HL-60/S4 (cell line): ENCODE measurements around the gene CCSER1.
"Not testable (repeated sequence)": the region's sequence is repeated elsewhere in the genome, so short reads cannot be mapped to it uniquely, and the experiment has no call there.

ENCODE experiments used
- in situ Hi-C: fragments of 300-500 bp; cut with MboI; formaldehyde crosslinking; loops from 2 replicates; pipeline ENCODE4 v1.14.3; 2022; ENCODE audit warnings: low sequenced_read_pairs

The CCSER1 gene

DNA sequence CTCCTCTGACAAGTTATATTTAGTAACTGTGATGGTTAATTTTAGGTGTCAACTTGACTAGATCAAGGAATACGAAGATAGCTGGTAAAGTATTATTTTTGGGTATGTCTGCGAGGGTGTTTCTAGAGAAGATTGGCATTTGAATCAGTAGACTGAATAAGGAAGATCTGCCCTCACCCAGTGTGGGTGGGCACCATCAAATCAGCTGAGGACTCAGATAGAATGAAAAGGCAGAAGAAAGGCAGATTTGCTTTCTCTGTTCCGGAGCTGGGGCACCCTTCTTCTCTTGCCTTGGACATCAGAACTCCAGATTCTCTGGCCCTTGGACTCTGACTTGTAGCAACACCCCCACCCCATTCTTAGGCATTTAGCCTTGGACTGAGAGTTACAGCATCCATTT lies 981.6 kb downstream of the CCSER1 start:
- in situ Hi-C loops = no loop called here

- in situ Hi-C loops = no loop called here
These were observed 984.4 kb downstream of the CCSER1 start for GRCh38 chr4:91111556-91111955.

- in situ Hi-C loops = no loop called here
These were observed 986.0 kb downstream of the CCSER1 start for GRCh38 chr4:91113130-91113706.

DNA sequence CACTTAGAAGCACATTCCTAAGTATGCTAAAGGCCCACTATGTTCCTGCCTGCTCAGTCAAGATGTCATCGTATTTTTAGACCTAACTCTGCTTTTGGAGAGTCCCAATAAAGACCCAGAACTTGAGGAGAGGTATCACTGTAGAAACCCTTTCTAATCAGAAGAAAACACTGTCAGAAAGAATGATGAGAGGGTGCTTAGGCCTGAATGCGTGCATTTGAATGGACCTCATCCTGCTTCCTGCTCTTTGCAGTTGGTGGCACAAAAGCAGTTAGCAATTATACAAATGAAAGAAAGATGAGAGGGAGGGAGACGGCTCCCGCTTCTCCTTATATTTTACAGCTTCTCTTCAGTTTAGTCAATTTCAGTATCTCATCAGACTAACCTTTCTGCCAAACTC lies 987.2 kb downstream of the CCSER1 start:
- in situ Hi-C loops = no loop called here

DNA sequence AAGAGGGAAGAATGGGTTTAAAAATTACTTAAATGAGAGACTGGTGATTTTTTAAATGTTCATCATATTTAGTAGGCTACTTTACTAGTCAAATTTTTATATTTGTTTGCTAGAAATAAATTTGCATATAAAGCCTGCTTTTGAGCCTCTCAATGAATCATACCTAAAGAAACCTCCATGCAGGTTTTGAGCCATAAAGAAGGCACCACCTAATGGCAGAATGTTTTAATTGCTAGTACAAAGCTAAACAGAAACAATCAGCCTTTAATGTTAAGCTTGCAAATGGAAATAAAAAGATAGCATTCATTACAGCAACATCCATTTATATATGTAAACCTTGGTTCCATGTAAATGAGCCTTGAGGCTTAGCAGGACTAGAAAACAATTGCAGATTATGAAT lies 989.7 kb downstream of the CCSER1 start:
- in situ Hi-C loops = no loop called here

DNA sequence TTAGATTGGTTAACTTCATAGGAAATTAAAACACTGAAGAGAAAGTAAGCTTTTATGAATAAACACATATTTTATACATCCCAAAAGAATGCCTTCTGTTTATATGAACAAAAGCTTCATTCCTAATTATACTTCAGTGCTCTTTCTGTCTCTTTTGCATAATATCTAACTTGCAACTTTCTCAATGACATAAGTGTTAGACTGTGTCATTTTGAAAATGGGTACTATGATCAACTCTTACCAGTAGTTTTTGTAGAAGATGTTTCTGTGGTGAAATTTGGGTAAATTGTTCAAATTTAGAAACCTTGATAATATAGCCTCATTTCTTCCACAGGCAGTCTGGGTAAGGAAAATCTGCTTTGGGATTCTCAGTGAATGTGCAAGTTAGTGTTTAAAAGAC lies 991.4 kb downstream of the CCSER1 start:
- in situ Hi-C loops = no loop called here

- in situ Hi-C loops = no loop called here
These were observed 996.5 kb downstream of the CCSER1 start for GRCh38 chr4:91123742-91124141.

- in situ Hi-C loops = no loop called here
These were observed 1000.0 kb downstream of the CCSER1 start for GRCh38 chr4:91127192-91127591.

DNA sequence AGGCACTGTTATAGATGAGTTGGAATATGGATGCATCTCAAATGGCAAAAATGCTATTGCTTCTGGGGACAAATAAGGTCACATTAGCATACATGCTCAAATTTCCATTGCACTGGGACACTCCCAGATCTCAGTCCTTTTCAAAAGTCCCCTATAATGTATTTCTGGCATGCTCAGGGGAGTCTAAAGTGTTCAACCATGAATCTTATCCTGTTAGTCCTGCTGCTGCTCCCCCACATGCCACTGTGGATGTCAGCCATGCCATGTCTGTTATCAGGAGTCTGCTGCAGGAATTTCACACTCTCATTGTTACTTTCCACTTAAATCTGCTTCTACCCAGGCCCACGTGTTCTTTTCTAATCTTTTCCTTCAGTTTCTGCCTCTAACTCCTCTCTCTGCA lies 1000.6 kb downstream of the CCSER1 start:
- in situ Hi-C loops = no loop called here

GRCh38 chr4:91128519-91128918 lies 1001.3 kb downstream of the CCSER1 start:
- in situ Hi-C loops = no loop called here

DNA sequence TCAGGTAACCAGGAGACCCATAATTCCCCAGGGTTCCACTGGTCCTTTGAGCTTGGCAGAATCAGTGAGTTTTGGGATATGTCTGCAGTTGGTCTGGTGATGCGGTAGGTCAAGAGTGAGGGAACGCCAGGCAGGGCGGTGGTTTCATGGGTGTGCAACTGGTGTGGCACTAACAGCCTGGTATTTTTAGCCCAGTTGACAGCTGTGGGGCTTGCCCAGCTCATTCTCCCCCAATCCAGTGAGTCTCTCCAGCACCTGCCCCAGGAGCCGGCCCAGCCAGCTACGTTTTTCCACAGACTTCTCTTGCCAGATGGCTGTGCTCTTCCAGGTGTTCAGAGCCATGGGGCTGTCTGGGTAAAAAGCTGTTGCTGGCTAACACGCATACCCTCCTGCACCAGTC lies 1019.9 kb downstream of the CCSER1 start:
- in situ Hi-C loops = no loop called here

DNA sequence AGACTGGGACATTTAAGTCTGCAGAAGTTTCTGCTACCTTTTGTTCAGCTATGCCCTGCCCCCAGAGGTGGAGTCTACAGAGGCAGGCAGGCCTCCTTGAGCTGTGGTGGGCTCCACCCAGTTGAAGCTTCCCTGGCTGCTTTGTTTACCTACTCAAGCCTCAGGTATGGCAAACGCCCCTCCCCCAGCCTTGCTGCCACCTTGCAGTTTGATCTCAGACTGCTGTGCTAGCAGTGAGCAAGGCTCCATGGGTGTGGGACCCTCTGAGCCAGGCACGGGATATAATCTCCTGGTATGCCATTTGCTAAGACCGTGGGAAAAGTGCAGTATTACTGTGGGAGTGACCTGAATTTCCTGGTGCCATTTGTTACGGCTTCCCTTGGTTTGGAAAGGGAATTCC lies 1026.8 kb downstream of the CCSER1 start:
- in situ Hi-C loops = not testable (repeated sequence)

DNA sequence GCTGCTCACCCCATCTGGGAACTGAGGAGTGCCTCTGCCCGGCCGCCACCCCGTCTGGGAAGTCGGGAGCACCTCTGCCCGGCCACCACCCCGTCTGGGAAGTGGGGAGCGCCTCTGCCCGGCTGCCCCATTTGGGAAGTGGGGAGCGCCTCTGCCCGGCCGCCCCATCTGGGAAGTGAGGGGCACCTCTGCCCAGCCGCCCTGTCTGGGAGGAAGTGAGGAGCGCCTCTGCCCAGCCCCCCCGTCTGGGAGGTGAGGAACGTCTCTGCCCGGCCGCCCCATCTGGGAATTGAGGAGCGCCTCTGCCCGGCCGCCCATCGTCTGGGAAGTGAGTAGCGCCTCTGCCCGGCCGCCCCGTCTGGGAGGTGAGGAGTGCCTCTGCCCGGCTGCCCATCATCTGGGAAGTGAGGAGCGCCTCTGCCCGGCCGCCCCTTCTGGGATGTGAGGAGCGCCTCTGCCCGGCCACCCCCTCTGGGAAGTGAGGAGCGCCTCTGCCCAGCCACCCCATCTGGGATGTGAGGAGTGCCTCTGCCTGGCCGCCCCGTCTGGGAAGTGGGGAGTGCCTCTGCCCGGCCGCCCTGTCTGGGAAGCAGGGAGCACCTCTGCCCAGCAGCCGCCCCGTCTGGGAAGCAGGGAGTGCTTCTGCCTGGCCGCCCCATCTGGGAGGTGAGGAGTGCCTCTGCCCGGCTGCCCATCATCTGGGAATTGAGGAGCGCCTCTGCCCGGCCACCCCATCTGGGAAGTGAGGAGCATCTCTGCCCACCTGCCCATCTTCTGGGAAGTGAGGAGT lies 1040.9 kb downstream of the CCSER1 start:
- in situ Hi-C loops = not testable (repeated sequence)

DNA sequence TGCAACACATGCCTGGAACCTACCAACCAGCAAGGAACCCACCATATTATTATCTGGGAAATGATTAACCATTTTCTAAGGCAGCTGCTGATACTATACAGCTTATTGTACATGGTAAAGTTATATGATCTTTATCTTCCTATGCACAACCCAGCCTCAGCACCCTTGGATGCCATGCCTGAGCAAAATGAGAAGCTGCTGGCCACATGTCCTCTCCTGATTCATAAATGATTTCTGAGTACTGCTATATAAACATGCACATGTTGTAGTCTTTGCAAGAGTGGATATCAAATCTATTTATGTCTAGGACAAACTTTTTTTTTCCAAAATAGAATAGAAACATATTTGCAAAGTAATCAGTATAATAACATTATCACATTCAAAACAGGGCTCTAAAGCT lies 1043.6 kb downstream of the CCSER1 start:
- in situ Hi-C loops = no loop called here

DNA sequence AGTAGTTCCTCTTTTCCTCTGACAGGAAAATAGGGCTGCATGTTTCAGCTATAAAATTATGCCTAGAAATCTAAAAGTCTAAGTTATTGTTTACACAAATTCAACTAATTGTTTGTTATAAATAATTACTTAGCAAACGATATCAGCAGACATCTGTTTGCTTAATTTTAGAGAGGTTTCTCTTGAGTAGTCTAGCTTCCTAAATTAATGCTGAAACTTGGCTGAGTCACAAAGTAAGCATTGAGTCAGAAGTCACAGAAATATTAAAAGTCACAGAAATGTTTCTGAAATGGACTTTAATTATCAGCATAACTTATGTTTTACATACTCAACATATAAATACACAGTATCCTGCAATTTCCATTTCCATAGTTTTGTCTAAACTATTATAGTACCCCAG lies 1044.0 kb downstream of the CCSER1 start:
- in situ Hi-C loops = no loop called here

DNA sequence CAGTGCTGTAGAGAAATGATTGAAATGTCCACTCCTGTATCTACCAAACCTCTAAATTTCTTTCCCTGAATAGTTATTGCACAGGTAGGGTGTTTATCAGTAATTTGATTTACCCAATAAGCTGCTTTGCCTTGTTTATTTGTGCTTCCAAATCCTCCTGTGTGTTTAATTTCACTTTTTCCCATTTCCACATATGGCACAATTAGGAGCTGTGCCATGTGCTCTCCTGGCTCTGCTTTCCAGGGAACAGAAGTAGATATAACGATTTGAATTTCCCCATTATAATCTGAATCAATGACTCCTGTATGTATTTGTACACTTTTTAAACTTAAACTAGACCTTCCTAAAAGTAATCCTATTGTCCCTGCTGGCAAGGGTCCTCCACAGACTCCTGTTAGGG lies 1057.9 kb downstream of the CCSER1 start:
- in situ Hi-C loops = not testable (repeated sequence)

DNA sequence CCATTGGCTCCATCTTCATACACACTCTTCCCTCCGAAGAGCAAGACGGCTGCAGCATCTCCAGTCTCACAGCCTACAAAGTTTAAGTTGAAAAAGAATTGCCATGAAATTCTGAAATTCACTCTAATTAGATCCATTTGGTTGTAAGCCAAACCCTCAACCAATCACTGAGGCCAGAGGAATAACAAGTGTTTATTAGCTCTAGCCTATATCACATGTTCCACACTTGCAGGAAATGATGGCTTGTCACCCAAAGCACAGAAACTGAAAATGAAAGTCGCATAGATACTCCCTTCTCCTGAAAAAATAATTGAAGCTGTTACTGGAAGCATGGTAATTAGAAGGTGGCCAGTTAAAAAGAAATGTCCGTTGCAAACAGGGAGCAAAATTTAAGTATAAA lies 1071.8 kb downstream of the CCSER1 start:
- in situ Hi-C loops = no loop called here

GRCh38 chr4:91207535-91207934 lies 1080.3 kb downstream of the CCSER1 start:
- in situ Hi-C loops = no loop called here

DNA sequence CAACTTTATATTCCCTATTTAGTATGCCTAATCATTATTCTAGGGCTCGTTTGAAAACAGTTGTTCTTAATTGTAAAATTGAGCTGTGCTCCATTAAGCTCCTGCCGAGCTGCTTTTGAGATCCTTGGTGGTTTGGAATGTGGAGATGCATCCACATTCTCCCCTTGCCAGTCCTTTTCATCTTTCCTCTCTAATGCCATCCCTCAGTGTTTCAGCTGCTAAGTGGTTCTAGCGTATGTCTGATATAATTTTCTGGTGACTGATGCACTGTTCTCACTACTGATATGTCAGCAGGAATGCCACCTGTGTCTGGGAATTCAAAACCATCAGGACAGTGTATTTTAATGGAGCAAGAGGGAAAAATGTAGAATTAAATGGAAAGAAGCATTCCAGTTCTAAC lies 1085.0 kb downstream of the CCSER1 start:
- in situ Hi-C loops = no loop called here

GRCh38 chr4:91217831-91218403 lies 1090.7 kb downstream of the CCSER1 start:
- in situ Hi-C loops = not testable (repeated sequence)

DNA sequence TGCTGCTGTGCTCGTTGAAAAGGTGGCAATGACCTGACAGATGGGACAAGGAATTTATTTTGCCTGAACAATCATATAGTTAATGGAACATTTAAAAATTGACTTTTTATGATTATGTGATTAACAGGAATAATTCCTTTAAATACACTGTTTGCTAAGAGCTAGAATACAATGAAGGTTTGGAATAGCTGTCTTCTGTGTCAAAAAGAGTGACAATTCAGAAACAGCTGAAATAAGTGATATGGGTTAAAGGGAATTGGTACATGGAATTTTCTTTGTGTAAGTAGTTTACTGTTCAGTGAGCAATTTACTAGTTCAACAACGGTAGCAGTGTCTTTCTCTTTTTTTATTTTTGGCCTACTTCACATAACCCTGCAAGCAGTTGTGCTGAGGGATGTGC lies 1093.1 kb downstream of the CCSER1 start:
- in situ Hi-C loops = no loop called here

DNA sequence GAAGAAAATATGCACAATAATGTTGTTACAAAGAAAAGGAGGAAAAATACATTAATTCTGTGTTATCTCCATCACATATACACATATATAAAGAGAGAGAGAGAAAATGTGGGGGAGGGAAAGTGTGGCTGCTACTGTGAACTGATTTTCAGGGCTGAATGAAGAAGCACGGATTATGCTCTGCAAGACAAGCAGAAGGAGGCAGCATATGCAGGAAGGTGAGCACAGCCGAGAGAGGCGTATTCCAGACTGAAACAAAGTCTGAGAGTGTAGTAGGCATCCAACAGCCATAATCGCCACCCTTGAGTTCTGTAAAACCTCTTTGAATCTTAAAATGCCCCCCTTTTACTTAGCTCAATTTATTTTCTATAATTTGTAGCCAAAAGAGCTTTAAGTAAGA lies 1094.8 kb downstream of the CCSER1 start:
- in situ Hi-C loops = no loop called here
